CD4-positive, alpha-beta T cell treated with Interleukin-6 for 4 hours (primary cell): Measurements from ENCODE around the gene SLC2A9.
"Not testable (repeated sequence)": the region's sequence is repeated elsewhere in the genome, so short reads cannot be mapped to it uniquely, and the experiment has no call there.

Experiments used
- DNase-seq: peaks from one replicate; pipeline ENCODE4 v3.0.0-alpha.2; 2020; ENCODE audit warnings: mixed read lengths

The SLC2A9 gene

DNA sequence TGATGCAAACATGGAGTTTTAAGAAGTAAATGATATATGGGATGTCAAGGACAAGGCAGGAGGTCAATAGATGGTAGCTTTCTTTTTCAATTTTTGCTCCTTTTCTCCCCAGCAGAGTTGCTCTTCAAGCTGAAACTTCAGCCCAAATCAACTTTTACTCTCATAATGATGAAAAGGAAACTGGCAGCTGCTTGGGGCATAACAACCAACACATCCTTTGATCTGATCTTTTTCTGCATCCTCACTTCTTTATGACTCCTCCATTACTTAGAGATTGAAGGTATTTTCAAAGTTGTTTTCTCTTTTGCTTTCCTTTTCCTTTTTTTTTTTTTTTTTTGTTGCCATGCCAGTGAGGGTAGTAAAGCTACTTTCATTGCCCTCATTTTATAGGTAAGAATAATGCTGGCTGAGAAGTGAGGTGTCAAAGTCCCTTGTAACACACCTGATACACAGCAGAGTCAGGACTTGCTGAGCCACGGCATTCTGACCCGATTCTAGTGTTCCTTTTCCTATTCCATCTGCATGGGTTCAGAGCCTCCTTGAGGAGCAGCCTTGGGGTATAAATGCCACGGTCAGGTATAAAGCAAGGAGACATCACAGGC is 26.9 kb downstream of the SLC2A9 start:
- no peak for DNase-seq

DNA sequence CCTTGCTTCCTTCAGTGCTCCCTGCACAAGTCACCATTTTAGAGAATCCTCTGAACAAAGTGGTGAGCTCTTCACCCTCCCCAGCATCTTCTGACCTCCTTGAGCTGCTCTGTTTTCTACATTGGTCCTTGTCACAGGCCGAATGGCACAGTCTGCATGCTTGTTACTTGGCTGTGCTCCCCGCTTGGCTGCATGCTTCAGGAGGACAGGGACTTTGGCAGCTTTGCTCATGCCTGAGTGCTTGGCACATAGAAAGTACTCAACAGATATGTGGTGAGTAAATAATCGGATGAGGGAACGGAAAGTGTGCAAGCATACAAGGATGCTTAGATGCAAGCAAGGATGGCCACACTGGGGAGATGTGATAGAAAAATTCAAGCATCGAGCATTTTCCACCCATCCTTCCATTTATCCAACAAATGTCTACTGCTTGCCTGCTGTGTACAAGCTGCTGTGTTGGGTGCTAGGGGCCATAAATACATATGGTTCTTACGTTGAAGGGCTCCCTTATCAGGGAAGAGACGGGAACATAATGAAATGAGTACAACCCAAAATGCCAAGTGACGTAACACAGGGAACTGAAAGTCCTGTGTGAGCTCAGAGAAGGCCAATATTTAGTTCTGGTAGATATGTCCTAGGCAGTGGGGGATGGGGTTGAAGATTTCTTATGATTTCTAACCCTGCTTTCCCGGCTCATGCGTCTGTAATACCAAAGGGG is 31.2 kb downstream of the SLC2A9 start:
- DNase-seq: no peak

DNA sequence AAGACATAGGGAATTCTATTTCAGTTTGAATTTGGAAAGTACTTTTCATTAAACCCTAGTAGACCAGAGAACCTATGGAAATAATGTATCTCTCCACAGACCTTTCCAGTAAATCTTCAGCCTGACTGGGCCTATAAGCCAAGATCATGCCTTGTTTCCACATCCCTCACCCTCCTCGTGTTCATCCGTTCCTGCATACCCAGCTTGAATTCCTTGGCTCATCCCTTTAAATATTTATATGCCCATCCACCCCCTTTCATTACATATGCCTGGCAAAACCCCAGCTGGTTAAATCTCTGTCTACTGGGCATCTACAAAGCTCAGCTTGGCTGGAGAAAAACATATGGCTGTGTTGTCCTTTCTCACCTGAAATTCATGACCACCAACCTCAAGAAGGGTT is 32.4 kb downstream of the SLC2A9 start:
- DNase-seq: no peak

DNA sequence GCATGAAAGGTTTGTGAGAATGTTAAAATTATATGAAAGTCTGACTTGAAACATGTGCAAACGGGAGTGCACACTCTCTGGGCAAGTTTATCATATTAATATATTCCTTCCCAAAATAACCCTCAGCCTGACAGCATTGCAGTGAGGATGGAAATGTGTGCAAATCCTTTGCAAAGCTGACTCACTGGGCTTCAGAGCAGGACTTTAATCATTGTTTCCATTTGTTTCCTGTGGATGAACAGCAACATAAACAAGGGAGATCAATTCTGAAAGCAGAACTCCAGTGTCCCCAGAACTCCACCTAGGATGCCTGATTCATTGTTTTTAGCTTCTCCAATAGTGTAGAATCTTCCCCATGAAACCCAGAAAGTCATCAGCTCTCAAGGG is 32.9 kb downstream of the SLC2A9 start:
- no peak for DNase-seq

DNA sequence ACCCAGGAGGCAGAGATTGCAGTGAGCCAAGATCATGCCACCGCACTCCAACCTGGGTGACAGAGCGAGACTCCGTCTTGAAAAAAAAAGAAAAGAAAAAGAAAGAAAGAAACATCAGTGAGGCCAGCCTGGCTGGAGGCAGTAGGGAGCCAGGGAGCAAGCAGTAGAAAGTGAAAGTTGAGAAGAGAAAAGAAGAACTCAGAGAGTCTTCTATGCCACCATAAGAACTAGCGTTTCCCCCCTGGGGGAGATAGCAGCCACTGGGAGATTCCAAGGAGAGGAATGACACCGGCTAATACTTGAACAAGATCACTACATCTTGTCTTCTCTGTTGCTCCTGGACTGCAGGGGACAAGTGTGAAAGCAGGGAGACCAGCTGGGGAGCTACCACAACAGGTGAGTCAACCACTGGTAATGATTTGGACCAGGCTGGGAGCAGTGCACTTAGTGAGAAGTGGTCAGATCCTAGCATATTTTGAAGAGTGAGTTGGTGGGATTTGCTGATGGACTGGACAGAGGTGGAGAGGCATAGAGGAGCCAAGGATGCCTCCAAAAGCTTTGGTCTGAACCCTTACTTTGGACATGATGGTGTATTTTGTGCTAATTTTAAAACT is 33.4 kb downstream of the SLC2A9 start:
- DNase-seq: no peak

DNA sequence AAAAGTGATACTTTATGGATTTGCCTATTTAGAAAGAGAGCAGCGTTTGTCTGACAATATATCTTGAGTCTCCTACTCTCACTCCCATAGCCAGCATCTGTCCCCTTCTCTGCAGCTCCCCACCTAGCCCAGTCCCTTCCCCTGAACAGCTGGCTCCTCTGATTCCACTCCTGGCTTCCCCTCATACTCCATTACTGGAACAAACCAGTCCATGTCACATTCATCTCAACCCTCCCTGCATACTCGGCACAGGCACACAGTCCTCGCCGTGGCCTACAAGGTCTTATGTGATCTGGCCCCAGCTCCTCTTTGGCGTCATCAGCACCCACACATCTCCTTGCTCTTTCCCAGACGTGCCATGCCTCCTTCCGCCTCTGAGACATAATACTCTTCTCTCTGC is 36.7 kb downstream of the SLC2A9 start:
- no peak for DNase-seq

DNA sequence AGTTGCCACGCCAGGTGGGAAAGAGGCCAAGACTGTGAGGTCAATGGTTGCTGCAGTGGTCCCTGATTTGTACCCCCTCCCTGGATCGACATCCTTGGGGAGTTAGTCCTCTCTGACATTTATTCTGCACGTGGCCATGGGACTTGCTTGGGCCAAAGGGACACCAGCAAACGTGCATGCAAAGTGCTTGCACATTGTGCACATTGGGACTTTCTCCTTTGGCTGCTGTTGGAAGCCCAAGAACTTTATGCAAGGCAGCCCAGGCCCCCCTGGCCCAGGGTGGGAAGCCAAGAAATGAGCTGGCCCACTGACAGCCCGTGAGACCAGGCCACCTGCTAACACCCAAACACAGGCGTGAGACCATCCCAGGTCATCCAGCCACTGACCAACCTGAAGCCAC is 38.1 kb downstream of the SLC2A9 start:
- DNase-seq: no peak

DNA sequence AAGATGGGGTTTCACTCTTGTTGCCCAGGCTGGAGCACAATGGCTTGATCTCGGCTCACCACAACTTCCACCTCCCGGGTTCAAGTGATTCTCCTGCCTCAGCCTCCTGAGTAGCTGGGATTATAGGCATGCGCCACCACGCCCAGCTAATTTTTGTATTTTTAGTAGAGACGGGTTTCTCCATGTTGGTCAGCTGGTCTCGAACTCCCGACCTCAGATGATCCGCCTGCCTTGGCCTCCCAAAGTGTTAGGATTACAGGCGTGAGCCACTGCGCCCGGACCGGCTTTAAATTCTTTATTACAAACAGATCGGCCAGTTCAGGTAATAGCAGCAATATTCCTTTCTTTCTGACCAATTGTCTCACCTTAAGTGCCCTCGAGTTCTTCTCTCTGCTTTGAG is 39.4 kb downstream of the SLC2A9 start:
- DNase-seq: not testable (repeated sequence)

DNA sequence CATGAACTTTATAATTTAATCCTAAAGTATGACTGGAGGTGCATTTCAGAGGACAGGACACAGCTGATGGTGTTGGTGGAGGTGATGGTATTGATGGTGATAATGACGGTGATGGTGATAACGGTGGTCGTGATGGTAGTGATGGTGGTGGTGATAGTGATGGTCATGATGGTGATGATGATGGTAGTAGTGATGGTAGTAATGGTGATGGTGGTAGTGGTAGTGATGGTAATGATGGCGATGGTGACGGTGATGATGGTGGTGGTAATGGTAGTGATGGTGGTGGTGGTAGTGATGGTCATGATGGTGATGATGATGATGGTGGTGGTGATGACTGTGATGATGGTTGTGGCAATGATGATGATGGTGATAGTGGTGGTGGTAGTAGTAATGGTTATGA is 40.4 kb downstream of the SLC2A9 start:
- DNase-seq: no peak

DNA sequence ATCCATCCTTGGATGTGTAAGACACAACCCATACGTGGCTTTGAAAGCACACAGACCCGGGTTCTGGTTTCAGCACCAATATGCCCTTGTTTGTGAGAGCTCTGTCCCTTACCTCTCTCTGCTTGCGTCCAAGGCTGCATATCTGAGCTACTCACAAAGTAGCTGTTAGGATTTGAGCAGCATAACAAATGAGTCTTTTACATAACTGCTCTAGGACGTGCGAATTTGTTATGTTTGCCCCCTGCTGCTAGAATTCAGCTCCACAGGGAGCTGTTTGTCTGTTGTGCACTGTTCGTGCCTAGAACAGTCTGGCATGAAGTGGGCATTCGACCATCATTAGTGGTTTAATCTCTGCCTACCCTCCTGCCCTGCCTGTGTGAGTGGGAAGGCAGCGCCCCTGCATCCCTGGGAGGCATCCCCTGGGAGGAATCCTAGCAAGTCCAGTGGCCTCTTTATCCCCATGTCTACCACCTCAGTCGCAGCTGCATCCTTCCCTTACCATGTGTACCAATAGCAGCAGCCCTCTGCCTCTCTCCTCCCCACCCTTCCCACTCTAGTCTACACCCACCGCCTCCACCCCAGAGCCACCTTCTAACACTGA is 42.1 kb downstream of the SLC2A9 start:
- DNase-seq: no peak

DNA sequence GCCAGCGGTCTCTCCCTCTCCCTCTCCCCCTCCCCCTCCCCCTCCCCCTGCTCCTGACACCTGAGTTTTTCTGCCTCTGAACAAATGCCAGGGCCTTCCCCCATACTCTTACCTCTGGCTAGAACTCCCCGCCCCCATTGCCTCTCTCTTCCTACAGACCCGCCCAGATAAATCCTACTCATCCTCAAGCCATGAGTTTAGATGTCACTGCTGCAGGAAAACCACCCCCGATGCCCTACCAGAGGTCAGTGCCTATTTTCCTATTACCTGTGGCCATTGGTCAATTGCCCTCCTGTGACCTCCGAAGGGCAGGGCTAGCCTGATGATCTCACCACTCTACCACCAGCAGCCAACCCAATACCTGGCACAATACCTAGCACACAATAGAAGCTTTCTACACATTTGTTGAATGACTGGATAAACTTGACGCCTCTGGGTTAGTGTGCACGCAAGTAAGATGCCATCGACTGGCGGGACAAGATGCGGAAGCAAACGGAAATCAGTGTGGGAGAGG is 43.7 kb downstream of the SLC2A9 start:
- no peak for DNase-seq

DNA sequence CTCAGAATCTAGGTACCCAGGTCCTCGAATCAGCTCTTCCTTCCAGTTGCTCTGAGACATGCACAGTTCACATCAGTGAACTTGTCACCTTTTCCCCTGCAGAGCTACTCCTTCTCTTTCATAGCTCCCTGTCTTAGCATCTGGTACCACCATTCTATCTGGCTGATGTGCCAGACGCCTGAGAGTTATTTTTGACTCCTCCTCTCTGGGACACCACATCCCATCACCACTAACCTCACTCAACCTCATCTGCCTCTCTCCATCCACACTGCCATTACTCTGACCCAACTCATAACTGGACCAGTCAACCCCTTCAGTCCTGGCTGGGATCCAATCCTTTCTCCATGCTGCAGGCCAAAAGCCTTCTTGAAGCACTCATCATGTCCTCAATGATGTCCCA is 44.5 kb downstream of the SLC2A9 start:
- DNase-seq: no peak

DNA sequence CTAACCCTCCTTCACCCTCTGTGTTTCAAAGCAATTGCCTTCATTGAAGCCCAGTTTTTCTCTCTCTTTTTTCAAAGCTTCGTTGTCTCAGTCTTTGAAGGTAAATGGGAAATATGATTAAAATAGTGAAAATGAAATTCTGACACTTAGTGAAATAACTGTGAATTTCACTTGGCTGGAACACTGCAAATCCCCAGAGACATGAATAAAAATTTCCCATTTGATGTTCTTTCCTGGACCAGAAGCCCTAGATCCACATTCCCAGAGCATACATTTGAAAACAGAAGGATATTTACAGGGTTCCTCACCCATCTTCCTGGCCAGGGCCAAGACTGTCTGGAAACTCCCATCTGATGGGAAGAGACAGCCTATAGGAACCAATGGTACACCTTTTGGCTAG is 45.0 kb downstream of the SLC2A9 start:
- DNase-seq: no peak

DNA sequence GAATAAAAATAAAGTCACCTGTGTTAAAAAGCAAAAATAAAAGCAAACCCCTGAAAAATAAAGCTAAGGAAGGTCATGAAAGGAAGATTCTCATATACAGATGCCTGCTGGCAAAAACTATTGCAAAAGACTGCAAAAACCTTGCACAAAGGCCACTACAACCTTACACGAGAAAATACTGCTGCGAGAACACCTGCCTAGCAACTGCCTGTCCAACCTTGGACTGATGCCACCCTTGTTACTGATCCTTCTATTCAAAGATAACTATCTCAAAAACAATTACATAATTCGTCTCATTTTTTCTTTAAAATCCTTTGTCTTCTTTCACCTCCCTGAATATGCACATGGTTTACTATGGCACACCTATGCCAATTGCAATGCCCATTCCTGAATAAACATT is 49.6 kb downstream of the SLC2A9 start:
- DNase-seq: no peak

DNA sequence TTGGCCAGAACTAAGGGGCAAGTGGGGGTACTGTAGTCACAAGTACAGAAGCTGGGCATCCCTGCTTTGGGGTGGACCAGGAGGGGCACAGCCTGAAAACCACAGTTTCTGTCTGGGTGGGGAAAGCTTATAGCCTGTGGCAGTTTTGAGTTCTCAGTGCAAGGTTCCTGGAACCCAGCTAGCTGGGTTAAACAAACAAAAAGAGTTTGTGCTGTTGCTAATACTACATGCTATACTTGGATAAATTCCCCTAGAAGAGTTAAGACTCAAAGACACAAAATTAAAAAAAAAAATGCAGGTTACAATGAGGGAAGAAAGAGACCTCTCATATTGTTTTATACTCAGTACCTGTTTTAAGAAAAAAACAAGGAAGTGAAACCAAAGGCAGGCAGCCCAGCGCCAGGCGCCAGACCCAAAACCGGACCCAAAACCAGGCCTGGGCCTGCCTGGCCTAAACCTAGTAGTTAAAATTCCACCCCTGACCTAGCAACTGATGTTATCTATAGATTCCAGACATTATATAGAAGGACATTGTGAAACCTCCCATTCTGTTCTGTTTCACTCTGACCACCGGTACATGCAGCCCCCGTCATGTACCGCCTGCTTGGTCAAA is 50.8 kb downstream of the SLC2A9 start:
- no peak for DNase-seq

DNA sequence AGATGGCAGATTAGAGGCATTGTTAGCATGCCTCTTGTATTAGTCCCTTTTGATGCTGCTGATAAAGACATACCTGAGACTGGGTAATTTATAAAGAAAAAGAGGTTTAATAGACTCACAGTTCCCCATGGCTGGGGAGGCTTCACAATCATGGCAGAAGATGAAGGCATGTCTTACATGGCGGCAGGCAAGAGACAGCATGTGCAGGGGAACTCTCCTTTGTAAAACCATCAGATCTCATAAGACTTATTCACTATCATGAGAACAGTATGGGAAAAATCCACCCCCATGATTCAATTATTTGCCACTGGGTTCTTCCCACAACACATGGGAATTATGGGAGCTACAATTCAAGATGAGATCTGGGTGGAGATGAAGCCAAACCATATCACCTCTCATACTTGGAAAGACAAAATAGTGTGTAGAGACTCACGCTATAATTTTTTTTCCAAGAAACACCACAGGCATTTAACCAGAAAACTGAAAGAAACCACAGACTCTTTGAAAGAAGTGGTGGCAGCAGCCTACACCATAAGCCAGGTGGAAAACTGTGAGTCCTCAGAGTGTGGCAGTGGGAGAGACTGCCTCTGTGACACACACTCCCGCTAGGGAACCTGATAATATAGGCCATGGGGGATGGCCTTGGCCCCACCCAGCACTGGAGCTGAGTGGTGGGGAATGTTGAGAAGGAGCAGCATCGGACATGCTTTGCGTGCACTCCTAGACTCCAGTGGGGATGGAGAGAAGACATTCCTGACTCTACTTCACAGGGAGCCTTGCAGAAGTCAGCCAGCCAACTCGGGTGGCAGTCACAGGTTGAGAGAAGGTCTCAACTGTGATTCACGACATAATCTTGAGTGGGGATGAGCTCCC is 51.5 kb downstream of the SLC2A9 start:
- no peak for DNase-seq

DNA sequence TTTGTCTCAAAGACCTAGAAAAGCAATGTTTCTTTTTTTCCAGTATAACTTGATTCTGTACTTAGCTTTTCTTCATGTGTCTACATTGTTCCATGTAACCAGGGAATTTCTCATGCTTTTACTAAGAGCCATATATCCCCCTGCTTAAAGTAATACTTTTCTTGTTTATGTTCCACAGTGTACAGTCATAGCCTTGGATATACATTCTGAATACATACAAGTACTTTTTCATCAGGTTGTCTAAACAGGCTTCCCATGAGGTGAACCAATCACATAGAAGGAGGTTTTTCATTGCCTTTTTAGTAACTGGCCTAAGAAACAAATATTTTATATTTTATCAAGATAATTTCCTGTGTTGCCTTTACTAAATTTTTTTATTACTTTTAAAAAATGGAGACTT is 52.8 kb downstream of the SLC2A9 start:
- DNase-seq: no peak

DNA sequence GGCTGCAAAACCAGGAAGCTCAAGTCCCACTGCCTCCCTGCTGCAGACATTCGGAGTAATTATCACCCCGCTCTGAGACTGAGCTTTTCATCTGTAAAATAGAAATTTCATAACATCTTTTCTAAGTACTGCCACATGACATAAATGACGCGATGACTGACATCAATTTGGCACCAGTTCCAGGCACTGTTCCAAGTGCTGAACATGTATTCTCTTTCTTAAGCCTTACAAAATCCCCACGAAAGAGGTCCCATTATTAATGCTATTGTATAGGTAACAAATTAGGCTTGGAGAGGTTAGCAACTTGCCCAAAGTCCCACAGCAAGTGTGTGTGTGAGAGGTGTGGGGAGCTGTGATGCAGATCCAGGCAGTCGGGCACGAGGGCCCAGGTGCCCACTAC is 56.4 kb downstream of the SLC2A9 start:
- no peak for DNase-seq

DNA sequence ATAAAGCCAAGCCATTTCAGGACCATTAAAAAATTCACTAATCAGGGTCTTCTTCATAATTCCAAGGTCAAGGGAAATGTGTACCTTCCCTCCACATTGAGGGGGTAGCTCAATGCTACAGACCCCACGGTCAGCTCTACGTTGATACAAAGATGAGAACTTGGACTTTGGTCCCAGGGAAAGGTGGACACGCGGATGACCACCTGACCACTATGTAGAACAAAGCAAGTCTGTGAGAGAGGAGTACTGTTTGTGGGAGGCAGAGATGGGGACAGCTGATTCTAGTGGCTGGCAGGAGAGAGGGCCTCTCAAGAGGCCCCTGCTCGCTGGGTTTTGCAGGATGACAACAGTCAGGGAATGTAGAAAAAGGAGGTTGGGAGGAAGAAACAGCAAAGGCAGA is 58.0 kb downstream of the SLC2A9 start:
- no peak for DNase-seq

DNA sequence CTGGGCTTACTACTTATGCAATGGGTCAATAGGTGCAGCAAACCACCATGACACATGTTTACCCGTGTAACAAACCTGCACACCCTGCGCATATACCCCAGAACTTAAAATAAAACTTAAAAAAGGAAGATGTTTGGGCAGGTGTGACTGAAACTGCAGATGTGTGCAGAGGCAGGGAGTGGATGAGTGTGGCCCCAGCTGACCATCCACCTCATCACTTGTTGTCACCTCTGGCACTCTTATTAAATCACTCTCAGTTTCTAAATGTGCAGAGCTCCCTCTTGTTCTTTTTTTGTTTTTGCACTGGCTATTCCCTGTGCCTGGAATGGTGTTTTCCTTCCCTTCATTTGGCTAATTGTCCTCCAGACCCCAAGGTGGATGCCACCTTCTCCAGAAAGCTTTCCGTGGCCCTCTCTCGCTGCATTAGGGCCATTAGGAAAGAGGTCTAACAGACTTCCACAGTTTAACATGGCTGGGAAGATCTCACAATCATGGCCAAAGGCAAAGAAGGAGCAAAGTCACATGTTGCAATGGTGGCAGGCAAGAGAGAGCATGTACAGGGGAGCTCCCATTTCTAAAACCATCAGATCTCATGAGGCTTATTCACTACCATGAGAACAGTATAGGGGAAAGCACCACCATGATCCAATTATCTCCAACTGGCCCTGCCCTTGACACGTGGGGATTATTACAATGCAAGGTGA is 58.5 kb downstream of the SLC2A9 start:
- no peak for DNase-seq

DNA sequence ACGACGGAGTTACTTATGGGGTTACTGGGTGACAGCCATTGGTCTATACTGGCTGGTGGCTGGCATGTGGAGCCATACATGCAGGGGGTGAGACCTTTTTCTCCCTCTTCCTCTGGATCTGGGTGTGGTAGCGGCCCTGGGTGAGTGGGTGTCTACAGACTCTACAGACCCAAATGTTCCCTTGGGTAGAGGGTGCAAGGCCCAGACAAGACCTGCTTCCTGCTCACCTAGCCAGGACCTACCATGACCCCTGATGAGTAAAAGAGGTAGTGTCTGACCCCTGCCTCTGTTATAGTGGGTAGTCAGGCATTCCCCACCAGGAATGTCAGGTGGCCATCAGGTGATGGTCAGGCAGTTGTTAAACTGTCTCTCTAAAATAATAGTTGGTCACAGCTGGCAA is 66.8 kb downstream of the SLC2A9 start:
- no peak for DNase-seq

DNA sequence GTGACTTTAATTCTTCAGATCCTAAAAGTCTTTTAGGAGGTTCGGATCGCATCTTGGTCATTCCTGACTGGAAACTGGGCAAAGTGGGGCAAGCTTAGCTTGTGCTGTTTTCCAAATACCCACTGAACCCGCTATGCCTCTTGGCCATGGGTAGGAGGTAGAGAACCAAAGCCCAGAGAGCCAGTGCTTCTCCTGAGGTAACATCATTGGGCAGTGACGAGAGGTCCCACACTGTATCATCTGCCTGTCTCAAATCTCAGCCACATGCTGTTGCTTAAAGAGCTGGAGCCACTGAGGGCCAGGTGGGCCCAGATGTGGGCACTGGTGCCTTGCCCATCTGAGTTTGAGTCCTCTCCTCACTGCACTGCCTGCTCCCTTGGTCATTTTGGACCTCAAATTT is 68.2 kb downstream of the SLC2A9 start:
- DNase-seq: no peak
